Prostate gland (tissue), 2 donors: ENCODE results near the gene ARAP3. TPM values are rescaled to one million over a fixed set of nuclear protein-coding genes. Genes with fewer than 3 reads are reported as not detected.

Experiments
- DNase-seq: peaks from one replicate; pipeline ENCODE4 v3.0.0-alpha.2; 2019; ENCODE audit warnings: low spot score
- H3K27ac ChIP-seq, 2 donors: fragments of 200-600 bp; sonication (generic); 2 replicates each; pipeline ENCODE4 v1.5.1; 2017 to 2019
- H3K27me3 ChIP-seq: fragments of 200-600 bp; sonication (generic); replicated peaks from 2 replicates; pipeline ENCODE4 v1.5.1; 2019; ENCODE audit not compliant: insufficient read depth
- H3K36me3 ChIP-seq, 2 donors: fragments of 200-600 bp; sonication (generic); 1 replicate in 1 of 2; 2 replicates in 1 of 2; pipeline versions ENCODE4 v1.5.1 to v1.8.1; 2017 to 2019
- H3K4me1 ChIP-seq: fragments of 200-600 bp; sonication (generic); replicated peaks from 2 replicates; pipeline ENCODE4 v1.5.1; 2019
- H3K4me3 ChIP-seq, 2 donors: fragments of 200-600 bp; sonication (generic); 2 replicates each; pipeline ENCODE4 v1.5.1; 2017 to 2019
- H3K9me3 ChIP-seq: fragments of 200-600 bp; sonication (generic); 2 replicates; pipeline ENCODE4 v1.5.1; 2017
- POLR2A ChIP-seq: fragments of 450-650 bp; IDR thresholded peaks from one replicate; pipeline ENCODE4 v1.6.1; 2016; ENCODE audit warnings: antibody characterized with exemption, mild to moderate bottlenecking
- POLR2AphosphoS5 ChIP-seq: sonication (generic); formaldehyde crosslinking; IDR thresholded peaks from one replicate; pipeline ENCODE4 v1.6.1; 2017; ENCODE audit warnings: antibody characterized with exemption
- WGBS: methylation state at CpG from one replicate; pipeline ENCODE4 v1.1.5; 2018; 5-methylcytosine and 5-hydroxymethylcytosine counted together
- intact Hi-C: fragments of 100-400 bp; cut with DNase I; formaldehyde crosslinking; loops from one replicate; pipeline ENCODE4 v1.14.2; 2022
- total RNA-seq, 2 donors: library from RNA; depleted of rRNA; stranded (reverse); fragments of >200 nt; gene quantifications; one replicate each; pipeline ENCODE4 v1.1.0, GENCODE V29; 2016
- TF ChIP-seq, protein P1 (sequence below), 4 experiments: fragments of 200-600 bp in 2 of 4; fragments of 450-650 bp in 2 of 4; sonication (generic) in 2 of 4; IDR thresholded peaks; 1 replicate in 3 of 4; 2 replicates in 1 of 4; pipeline ENCODE4 v1.5.1; 2016 to 2019; ENCODE audit warnings: antibody characterized with exemption in 4 of 4, mild to moderate bottlenecking in 2 of 4, moderate library complexity in 2 of 4

The ARAP3 gene
- total RNA-seq, 2 donors from 2014 or later = 4.0 to 8.4 TPM

DNA sequence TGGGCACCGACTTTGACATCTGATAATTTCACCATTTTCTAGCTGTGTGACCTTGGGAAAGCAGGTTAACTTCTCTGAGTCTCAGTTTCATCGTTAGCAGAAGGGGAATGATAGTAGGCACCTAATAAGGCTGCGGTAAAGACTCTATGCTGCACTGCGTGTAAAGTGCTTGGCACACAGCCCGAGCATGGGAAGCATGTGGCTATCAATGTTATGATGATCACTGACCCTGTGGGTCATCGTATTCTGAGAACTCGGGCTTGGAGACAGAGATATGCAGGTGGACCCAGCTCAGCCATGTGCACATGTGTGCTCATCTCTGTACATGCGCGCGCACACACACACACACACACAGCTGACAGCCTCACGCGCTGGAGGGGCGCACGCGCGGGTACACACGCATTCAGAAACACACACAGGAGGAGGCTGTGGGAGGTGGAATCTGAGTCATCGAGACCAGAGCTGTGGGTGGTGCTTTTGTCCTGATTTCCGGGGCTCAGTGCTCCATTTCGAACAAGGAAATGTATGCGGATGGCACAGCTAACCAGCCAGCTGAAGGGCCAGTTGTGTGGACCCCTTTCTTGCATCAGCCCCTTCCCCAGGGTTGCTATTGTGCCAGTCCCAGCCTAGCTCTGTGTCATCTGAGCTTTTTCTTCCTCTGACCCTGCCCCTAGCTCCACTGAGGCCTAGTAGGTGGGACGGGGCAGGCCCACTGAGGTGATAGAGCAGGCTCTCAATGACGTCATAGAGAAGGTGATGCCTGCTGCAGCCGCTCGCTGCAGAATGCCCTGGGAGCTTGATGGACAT lies 11.1 kb upstream of the ARAP3 start:
- H3K27me3 ChIP-seq = no peaks in the 10 kb centered on the region
- WGBS = 75% methylated on average over 25 of the region's 25 CpGs
- H3K27ac ChIP-seq = no peak overlapping the region
- intact Hi-C loops = loop anchor here (2.0 kb wide), 2 partner anchors 186 to 268 kb away; partner anchors contain the start of gene PCDH1
- H3K4me3 ChIP-seq = no peak overlapping the region
- TF ChIP-seq, protein P1, sequence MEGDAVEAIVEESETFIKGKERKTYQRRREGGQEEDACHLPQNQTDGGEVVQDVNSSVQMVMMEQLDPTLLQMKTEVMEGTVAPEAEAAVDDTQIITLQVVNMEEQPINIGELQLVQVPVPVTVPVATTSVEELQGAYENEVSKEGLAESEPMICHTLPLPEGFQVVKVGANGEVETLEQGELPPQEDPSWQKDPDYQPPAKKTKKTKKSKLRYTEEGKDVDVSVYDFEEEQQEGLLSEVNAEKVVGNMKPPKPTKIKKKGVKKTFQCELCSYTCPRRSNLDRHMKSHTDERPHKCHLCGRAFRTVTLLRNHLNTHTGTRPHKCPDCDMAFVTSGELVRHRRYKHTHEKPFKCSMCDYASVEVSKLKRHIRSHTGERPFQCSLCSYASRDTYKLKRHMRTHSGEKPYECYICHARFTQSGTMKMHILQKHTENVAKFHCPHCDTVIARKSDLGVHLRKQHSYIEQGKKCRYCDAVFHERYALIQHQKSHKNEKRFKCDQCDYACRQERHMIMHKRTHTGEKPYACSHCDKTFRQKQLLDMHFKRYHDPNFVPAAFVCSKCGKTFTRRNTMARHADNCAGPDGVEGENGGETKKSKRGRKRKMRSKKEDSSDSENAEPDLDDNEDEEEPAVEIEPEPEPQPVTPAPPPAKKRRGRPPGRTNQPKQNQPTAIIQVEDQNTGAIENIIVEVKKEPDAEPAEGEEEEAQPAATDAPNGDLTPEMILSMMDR (IDR thresholded peaks at IDR 0.05) = no peak
- TF ChIP-seq POLR2AphosphoS5 (no peak), POLR2A (no peak)
- no peaks in the 10 kb centered on the region for H3K9me3 ChIP-seq
- no peaks in the 10 kb centered on the region for H3K36me3 ChIP-seq
- no peak for DNase-seq
- no peaks in the 10 kb centered on the region for H3K4me1 ChIP-seq

DNA sequence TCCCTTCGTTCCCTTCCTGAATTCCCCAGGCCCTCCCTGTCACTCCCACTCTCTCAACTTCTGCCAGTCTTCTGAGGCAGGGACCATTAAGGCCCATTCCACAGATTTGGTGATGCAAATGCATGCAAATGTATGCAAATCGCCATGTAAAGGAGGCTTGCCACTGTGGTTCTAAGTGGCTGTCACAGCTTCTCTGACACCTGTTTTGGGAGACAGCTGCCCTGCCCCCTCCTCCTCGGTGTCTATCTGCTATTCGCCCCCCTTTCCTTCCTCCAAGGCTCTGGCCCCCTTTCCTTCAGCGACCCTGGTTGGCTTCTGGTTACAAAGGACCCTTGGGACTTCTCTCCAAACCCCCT lies 10.5 kb upstream of the ARAP3 start:
- Histone ChIP-seq H3K9me3 (no peaks in the 10 kb centered on the region), H3K27me3 (no peaks in the 10 kb centered on the region), H3K27ac (no peak overlapping the region), H3K36me3 (no peaks in the 10 kb centered on the region), H3K4me1 (no peaks in the 10 kb centered on the region), H3K4me3 (peak overlapping the region; percentile 9 to 22)
- TF ChIP-seq POLR2AphosphoS5 = no peak
- no peak for TF ChIP-seq POLR2A
- TF ChIP-seq, protein P1 (IDR thresholded peaks at IDR 0.05) = no peak
- intact Hi-C loops = loop anchor here (2.0 kb wide), 2 partner anchors 186 to 268 kb away; partner anchors contain the start of gene PCDH1
- 25% methylated on average over 5 of the region's 5 CpGs for WGBS
- no peak for DNase-seq

DNA sequence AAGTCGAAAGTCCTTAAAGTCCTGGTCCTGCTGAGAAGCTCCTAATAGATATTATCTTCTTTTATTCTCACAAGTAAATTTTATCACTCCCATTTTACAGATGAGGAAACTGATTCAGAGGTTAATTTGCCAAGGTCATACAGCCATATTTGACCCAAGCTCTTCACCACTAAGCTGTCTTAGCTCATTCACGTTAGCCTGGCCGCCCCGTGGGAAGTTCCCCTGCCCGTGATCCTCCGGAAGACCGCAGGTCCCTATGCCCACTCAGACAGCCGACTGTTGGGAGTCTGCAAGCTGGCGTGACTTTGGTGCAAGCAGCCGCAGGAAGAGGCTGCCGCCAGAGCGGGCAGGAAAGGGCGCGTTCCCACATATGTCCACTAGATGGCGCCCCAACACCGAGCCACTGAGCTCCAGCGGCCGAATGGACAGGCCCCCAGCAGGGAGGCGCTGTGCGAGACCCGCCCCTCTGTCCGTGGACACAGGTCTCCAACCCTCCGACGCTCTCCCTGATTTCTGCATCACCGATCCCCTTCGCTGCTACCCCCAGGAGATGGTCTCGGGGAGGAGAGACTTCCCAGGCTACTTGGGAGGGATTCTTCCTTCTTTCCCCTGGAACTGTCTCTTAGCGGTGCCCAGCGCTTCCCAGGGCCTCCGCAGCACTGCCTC lies 10.0 kb upstream of the ARAP3 start:
- TF ChIP-seq POLR2A (no peak), POLR2AphosphoS5 (peak; percentile 67)
- TF ChIP-seq, protein P1 (IDR thresholded peaks at IDR 0.05) = peak; percentile 96 to 99 (median 98)
- H3K27me3 ChIP-seq = no peaks in the 10 kb centered on the region
- peak; percentile 83 for DNase-seq
- intact Hi-C loops = loop anchor here (2.0 kb wide), 2 partner anchors 187 to 269 kb away; partner anchors contain the start of gene PCDH1
- 3% methylated on average over 30 of the region's 30 CpGs for WGBS
- H3K27ac ChIP-seq = no peak overlapping the region
- H3K4me3 ChIP-seq = peak overlapping the region; percentile 9 to 22
- no peaks in the 10 kb centered on the region for H3K9me3 ChIP-seq
- H3K4me1 ChIP-seq = no peaks in the 10 kb centered on the region
- no peaks in the 10 kb centered on the region for H3K36me3 ChIP-seq

DNA sequence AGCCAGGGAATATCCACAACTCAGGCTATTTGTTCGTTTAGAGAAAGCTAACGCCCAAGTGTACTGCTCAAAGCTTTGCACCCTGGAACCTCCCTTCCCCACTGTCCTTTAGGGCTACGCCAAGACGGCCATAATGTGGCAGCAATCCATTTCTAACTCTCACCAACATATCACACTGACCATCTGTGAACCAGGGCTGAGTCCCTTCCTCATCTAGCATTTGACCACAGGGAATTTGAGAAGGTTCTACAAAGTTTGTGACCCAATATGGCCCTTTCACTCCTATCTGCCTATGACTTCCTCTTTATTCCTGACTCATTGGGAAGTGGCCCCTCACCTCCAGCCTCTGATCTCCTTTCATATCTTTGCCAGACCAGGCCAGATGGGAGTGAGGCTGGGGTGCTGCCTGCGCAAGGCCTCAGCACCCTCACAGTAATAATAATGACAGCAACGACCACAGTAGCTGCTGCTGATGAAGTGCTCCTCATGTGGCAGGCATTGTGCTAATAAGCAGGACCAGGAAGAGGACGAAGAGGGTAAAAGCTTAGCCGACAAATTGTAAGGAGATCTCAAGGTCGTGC lies 9.3 kb upstream of the ARAP3 start:
- WGBS = 66% methylated on average over 9 of the region's 9 CpGs
- intact Hi-C loops = no loop called here

More for the DNA sequence above, 9.3 kb upstream of the ARAP3 start:
- Histone ChIP-seq H3K4me3 (no peak overlapping the region), H3K4me1 (no peaks in the 10 kb centered on the region), H3K27ac (no peak overlapping the region), H3K9me3 (no peaks in the 10 kb centered on the region), H3K27me3 (no peaks in the 10 kb centered on the region), H3K36me3 (no peaks in the 10 kb centered on the region)
- DNase-seq = no peak
- TF ChIP-seq, protein P1 (IDR thresholded peaks at IDR 0.05) = no peak
- TF ChIP-seq POLR2A = no peak
- TF ChIP-seq POLR2AphosphoS5 = no peak
